ENCODE measurements around the gene CDC42.
"Not testable (repeated sequence)": the region's sequence is repeated elsewhere in the genome, so short reads cannot be mapped to it uniquely, and the experiment has no call there.

CDC42 gene

DNA sequence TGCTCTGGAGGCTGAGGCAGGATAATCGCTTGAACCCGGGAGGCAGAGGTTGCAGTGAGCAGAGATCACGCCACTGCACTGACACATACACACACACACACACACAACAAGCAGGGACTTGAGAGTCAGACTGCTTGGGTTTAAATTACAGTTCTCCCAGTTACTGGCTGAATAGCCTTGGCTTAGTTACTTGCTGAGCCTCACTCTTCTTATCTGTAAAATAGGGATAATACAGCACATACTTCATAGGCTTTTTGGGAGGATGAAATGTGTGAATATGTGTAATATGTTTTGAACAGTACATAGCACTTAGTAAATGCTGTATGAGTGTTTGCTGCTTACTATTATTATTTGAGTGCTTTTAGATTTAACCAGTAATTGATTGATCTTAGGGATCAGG, 23.8 kb downstream of the CDC42 start:
- no peak for DNase-seq

DNA sequence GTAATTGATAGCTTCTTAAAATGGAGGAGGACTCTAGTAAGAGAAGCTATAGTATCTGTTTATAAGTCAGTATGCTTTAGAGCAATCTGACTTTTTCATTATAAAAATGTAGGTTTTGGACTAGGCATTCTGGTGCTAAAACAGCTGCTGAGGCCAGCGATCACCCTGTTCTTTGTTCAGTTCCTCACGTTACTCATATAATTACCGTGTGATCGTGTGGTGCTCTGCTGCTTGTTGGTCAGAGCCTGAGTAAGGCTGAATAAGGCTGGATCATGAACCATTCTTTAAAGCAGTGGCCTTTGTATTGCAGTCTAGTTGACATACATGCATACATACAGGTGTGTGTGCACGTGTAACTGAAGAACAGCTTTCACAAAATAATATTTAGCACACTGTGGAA, 25.2 kb downstream of the CDC42 start:
- DNase-seq, result no peak

DNA sequence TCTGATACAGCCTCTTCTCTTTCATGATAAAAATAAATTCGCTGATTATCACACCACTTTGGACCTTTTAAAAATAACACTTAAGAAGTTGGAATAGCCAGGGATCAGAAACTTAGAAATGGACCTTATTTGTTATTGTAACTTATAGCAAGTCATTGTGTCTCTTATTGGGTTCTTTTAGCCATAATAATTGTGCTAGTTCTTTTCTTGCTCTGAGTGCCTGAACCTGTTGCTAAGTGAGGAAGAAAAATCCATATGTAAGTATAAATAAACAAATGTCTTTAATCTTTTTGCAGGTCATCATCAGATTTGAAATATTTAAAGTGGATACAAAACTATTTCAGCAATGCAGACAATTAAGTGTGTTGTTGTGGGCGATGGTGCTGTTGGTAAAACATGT, 25.6 kb downstream of the CDC42 start:
- no peak for DNase-seq

DNA sequence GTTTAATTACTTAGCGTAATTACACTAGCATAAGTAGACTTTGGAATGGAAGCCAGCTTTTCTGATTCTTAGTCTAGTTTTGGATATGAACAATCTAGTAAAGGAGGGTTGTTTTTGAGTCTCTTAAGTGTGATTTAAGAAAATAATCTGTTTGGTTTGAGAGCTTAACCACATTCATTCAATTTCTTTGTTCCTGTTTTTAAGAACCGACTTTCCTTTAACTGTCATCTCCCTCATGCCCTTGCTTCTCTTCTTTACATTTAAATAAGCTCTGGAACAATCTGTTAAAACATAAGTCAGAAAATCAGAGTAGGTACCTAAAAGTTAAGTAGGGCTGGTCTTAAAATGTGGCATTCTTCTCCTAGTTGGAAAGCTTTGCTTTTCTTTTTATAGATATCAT, 27.7 kb downstream of the CDC42 start:
- DNase-seq, result no peak

DNA sequence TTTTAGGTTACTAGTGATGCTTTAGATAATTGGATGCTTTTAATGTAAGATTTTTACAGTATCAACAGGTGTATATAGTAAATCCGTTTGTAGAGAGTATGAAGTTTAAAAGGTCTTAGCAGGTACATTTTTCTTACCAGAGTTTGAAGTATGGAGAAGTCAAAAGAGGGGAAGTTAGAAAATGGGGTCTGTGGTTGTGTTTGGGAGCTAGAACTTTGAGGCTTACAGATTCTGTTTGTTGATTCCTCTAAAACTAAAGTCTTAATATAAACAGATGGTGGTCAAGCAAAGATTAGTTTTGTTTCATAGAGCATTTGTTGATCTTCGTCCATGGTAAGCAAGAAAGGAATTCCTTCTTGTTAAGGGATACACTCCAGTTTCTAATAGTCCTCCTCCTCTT, 35.8 kb downstream of the CDC42 start:
- DNase-seq, result no peak

DNA sequence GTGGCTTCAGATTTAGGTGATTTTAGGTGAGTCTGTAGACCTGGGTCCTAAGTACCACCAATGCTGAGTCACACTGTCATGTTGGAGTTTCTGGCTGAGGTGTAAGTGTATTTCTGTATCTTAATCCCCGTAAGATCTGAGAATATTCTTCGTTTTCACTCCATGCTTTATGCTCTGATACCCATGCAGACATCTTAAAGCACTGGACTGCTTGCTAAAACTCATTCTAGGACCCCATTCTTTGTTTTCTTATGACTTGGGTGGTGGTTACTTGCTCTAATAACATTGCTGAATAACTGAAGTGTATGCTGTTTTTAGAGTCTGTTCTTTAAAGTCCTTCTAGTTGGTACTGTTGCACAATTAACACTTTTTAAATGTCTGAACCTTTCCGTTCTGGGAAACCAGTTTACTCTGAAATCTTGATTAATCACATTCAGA, 36.6 kb downstream of the CDC42 start:
- DNase-seq, result no peak

DNA sequence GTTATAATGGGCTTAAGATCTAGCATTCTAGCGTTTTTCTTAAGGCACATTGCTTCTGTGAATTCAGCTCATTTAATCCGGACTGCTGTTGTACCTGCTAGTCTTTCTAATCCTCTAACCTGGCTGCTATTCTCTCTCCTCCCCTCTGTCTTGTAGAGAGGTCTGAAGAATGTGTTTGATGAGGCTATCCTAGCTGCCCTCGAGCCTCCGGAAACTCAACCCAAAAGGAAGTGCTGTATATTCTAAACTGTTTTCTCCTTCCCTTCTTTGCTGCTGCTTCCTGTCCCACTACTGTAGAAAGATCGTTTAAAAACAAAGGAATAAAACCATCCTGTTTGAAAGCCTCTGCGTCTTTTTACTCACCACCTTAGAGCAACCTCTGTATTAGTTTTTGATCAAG, 37.3 kb downstream of the CDC42 start:
- no peak for DNase-seq

DNA sequence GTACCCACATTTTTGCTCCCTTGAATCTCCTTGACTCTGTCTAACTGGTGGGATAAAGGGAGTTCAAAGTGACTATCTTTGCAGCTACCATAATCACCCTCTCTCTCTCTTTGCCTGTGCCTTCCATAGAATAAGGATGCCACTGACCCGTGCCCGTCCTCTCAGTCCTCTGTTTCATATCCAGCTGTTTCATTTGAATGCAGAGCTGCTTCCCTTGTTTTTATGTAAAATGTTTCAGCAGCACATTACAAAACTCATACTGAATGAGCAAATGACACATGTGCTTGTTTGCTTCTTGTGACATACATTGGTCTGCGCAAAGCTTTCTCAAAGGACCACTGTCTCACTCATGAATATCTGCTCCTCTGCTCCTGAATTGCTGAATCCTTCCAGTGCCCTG, 38.4 kb downstream of the CDC42 start:
- no peak for DNase-seq

DNA sequence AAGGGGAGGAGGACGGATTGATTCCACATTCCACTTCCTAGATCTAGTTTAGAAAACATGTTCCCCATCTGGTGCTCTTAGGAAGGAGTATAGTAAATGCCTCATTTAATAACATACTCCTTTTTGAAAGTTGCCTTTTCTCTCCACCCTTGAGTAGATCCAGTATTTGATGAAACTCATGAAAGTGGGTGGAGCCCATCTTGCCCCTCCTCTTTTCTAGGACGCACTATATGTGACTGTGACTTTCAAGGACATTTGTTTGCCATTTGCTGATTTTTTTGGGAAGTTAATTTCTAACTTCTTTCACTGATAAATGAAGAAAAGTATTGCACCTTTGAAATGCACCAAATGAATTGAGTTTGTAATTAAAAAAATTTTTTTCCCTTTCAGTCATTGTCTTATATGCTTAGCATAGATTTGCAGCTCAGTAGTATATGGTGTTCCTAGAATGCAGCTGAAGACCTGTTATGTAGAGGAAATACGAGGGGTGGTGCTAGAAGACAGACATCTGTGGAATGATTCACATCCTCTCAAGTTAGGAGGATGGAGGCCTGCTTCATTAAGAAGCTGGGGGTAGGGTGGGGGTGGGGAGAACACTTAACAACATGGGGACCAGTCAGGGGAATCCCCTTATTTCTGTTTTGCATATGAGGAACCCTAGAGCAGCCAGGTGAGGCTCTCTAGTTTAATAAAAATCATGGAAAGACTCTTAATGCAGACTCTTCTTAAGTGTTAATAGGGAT, 39.7 kb downstream of the CDC42 start:
- DNase-seq, result not testable (repeated sequence)

DNA sequence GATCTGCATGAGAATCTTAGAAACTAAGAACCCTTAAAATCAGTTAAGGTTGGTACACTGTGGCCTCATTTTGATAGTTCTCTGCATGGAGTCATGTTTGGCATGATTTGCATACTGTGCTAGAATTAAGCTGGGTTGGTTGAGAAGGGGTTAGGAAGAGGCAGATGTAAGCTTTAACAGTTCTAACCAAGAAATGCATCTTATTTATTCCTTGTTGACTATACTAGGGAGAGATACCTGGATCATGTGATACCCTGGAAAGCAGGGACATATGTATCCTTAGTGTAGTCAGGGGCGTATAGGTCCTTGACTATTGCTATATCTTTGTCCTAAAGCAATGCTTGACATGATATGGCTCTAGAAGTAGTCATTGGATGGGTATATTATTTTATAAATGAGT, 41.0 kb downstream of the CDC42 start:
- no peak for DNase-seq

DNA sequence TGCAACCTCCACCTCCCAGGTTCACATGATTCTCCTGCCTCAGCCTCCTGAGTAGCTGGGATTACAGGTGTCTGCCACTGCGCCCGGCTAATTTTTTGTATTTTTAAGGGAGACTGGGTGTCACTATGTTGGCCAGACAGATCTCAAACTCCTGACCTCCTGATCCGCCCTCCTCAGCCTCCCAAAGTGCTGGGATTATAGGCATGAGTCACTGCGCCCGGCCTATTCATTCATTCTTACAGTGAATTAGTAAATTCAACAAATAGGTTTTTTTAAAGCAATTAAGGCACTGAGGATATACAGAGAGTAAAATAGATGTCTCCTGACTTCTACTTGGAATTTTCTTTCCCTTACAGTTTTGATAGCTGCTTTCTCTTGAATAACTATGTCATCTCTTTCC, 43.5 kb downstream of the CDC42 start:
- DNase-seq, result no peak

DNA sequence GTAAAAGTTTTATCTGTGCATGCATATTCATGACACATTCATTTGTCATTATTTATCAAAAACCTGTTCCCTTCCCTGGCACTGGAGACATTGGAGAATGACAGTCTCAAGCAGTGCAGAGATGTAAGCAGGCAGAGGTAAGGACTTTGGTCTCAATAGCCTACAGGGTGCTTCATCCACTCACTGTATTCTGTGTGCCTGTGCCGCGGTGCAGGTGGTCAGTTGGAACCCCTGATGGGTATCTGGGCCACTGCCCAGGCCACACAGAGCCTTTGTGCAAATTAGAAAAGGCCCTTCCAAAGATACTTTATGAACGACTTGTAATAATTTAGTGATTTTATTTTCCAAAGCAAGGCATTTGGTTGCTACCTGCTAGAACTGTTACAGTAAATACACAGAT, 44.0 kb downstream of the CDC42 start:
- DNase-seq, result no peak

DNA sequence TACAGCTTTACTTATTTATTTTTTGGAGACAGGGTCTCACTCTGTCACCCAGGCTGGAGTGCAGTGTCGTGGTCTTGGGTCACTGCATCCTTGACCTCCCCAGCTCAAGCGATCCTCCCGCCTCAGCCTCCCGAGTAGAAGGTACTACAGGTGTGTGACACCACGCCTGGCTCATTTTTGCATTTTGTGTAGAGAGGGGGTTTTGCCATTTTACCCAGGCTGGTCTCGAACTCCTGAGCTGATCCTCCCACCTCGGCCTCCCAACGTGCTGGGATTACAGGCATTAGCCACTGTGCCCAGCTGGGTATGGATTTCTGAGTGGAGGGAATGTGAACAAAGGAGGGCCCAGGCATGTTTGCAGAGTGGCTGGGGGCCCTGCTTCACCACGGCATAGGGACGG, 46.2 kb downstream of the CDC42 start:
- DNase-seq, result no peak

DNA sequence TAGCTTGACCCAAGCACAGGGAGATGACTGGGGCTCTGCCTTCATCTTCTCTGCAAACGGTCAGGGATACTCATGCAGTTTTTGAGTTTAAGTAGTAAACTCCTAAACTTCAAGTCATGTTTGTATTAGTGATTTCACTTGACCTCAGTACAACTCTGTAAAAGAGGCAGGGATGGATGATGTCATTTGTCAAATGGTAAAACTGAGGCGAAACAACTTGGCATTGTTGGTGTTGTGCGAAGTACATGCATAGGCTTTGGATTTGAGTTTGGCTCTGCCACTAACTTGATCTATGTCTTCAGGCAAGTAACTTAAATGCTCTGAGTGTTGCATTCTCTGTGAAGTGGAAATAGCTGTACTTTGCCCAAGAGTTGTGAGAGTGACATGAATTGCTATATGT, 47.7 kb downstream of the CDC42 start:
- DNase-seq, result no peak

DNA sequence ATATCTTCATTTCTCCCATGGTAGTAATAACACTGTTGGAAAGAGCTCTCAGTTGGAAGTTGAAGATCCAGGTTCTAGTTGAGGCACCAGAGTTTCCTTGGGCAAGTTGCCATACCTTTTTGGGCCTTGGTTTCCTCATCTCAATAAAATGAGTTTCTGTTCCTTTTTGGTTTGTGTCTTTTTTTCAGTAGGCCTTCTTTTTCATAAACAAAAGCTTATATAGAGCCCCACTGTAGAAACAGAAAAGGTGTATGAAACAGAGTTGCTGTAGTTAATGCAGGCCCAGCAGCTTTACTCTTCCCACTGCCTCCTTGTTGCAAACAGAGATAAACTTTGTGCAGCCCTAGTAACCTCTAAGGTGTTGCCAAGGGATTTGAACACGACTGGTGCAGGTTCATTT, 48.7 kb downstream of the CDC42 start:
- no peak for DNase-seq

DNA sequence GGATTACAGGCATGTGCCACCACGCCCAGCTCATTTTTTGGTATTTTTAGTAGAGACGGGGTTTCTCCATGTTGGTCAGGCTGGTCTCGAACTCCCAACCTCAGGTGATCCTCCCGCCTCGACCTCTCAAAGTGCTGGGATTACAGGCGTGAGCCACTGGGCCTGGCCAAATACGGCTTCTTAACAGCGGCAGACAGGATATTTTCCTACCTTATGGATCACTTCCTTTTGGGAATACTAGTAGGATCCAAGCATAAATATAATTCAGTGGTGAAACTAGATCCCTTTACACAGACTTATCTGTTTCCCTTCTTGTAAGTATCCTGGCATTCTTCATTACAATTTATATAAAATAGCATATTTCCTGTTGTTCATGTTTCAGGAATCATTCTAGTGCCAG, 49.5 kb downstream of the CDC42 start:
- DNase-seq, result no peak

DNA sequence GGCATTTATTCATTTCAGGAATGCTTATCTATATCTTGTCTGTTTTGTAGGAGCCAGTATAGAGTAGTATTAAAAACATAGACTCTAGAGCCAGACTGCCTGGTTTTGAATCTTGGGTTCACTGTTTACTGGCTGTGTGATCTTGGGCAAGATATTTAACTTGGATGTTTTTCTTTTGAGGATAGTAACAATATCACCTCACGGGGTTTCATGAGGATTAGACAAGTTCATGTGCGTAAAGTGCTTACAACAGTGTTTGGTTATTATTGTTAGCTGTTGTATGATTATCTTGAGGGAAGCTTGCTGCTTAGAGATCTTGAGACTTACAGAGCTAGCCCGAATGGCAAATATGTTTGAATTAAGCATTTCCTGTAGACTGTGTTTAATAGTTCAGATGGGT, 50.2 kb downstream of the CDC42 start:
- DNase-seq, result no peak

DNA sequence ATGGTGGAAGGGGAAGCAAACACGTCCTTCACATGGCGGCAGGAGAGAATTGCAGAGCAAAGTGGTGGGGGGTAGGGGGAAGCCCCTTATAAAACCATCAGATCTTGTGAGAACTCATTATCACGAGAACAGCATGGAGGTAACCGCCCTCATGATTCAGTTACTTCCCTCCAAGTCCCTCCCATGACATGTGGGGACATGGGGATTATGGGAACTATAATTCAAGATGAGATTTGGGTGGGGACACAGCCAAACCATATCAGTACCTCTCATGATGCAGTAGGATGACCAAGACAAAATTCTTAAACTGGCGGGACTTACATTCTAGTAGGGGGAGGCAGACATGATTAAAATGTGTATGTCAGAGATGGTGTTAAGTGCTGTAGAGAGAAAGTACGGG, 51.6 kb downstream of the CDC42 start:
- DNase-seq, result no peak

DNA sequence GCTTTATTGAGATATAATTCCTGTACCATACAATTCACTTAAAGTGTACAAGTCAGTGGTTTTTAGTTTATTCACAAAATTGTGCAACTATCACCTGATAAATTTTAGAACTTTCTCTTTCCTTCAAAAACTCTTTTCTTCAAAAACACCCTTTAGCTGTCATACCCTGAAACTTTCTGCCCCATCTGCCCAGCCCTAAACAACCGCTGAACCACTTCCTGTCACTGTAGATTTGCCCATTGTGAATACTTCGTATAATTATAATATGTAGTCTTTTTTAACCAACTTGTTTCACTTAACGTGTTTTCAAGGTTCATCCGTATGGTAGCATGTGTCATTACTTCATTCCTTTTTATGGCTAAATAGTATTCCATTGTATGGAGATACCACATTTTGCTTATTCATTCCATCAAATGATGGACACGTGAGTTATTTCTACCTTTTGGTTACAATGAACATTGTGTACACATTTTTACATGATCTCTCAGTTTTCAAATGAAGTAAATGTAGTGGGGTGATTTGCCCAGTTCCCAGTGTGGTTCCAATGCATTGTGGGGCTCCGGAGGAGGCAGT, 52.4 kb downstream of the CDC42 start:
- no peak for DNase-seq

DNA sequence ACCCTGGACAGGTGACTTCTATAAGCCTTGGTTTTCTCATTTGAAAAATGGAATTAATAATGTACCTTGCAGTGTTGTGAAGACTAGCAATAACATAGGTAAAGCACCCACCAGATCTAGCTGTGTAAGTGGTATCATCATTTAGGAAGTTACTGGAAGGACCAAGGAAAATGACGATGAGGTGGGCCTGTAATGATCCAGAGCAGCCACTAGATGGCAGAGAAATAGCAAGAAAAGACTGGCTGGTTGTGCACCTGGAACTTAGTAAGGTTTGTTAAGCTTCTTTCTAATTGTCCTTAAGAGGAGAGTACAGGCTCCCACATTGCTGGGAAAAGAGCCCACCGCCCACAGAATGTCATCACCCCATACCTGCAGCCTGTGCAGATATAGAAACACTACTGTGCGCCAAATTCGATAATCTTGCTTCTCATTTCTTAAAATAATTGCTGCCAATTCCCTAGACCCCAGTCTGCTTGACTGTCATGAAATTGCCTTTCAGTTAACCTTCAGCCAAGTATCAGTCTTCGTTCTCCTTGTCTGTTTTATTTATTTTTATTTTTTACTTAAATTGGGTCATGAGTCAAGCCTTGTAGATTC, 53.2 kb downstream of the CDC42 start:
- peak; percentile 25 for DNase-seq

DNA sequence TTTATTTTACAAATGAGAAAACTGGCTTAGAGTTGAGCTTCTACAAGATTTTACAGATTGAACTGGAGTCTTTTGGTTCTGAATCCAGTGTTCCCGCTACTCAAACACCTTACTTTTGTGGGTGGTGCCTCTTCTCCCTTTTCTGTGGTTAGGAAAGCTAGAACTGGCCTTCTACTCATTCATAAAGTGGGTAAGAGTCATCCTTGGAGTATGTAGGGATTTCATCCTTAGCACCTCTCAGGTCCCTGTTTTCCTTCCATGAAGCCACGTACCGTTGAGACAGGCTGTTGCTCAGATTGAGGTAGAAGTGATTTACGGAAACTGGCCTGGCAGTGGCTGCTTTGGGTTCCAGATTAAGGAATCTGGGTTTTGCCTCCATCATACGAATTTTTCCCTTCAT, 54.6 kb downstream of the CDC42 start:
- no peak for DNase-seq

DNA sequence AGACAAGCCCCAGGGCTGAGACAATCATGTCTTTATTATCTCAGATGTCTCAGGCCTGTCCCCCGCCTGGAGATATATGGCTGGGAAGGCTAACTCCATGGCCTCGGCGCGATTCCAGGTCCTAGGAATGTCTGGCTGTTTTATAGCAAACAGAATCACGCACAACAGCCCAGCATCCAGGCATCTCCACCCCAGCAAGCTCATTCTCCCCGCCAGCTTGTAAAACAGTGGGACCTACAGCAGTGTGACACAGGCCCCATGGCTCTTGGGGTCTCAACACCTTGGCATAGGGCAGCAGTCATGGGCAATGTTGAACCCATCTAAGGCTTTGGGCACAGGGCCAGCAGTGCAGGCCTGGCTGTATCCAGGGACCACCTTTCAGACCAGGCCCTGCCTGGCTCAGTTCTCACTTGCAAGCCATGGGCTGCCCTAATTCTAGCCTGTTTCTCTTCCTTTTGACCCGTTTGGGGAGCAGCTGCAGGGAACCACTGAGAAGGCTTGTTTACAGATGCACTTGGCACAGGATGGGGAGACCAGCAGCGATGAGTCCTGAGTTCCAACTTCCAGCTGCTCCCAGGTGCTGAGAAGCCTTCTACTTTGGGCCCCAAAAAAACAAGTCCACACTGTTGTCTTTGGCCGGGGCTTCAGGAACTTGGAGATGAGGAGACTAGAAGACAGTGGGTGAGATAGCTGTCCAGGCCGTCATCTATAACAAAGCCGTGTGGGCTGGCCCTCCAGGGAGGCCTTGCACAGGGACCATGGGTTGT, 56.0 kb downstream of the CDC42 start:
- no peak for DNase-seq

DNA sequence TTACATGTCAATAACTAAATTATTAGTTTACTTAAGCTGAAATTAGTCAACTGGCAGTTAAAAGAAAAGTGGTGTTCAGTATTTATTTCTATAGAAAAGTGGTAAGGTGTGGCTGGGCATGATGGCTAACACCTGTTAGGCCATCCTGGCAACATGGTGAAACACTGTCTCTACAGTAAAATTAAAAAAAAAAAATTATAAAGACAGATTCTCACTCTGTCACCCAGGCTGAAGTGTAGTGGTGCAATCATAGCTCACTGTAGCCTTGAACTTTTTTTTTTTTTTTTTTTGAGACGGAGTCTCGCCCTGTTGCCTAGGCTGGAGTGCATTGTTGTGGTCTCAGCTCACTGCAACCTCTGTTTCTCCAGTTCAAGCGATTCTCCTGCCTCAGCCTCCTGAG, 57.5 kb downstream of the CDC42 start:
- DNase-seq, result no peak

DNA sequence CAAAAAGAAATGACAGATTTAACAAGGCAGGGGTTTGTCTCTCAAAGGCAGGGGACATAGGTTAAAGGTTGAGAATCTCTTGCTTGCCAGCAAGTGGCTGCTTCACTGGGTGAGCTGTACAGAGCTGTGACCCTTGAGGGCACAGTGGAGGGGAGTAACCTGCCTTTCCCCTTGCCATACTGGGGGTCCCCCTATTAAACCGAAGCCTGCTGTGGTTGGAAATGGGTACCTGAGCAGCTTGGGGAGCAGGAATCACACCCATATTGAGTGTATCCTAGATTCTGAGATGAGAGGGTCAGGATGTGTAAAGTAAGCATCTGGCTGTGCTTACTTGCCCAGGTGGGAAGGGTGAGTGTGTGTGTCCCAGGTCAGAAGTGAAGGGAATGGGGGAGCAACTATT, 58.6 kb downstream of the CDC42 start:
- DNase-seq, result no peak

All from NCI-H1436 treated with DMSO at 0.1 percent for 48 hours (cell line).